ENCODE measurements around the gene VAPB. TPM values are rescaled to one million over a fixed set of nuclear protein-coding genes. Genes with fewer than 3 reads are reported as not detected.

Gene VAPB
- total and polyA plus RNA-seq, 10 of the 15 experiments (the other 5 are each of a cell fraction or from before 2014, with no cell fraction given) = 3.2 to 28.6 (median 20.5) TPM

DNA sequence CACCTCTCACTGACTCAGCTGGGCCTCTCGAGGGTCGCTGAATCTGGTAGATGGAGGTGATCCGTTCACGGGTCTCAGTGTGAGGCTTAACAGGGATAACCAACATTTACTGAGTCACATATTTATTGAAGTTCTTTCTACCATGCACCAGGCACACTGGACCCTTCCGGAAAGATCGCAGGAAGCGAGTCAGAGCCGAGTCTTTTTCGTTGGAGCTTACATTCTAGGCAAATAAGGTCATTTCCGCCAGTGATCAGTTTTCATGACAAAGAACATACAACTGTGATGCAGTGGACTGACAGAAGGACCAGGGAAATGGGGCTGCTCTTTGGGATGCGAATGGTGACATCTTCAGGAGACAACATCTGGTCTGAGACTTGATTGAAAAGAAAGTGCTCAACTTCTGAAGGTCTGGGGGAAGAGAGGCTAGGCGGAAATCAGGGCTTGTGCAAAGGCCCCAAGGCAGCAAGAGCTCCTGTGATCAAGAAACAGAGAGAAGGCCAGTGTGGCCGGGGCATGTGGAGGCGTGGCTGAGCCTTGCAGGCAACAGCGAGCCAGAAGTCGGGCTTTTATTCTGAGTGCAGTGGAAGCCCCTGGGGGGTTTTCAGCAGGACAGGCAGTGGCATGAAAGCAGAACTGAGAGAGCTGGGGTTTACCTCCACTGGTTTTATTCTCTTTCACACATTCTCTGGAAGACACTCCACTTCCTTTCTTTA, 69.5 kb downstream of the VAPB start (continued):
- TF ChIP-seq MTA2 (IDR thresholded peaks at IDR 0.05; ENCODE audit: low read depth) = peak; percentile 92
- TF ChIP-seq ZNF274 (IDR thresholded peaks at IDR 0.05; ENCODE audit: insufficient read depth, insufficient read length) = no peak
- no peak for TF ChIP-seq HDAC6 (IDR thresholded peaks at IDR 0.05; ENCODE audit: unreplicated experiment)
- TF ChIP-seq EZH2 (IDR thresholded peaks at IDR 0.05; ENCODE audit: borderline replicate concordance, control insufficient read depth, low read depth, low read length) = no peak
- TF ChIP-seq HDAC2 (IDR thresholded peaks at IDR 0.05) = no peak
- 0 out of 2 replicates have a peak, but pooled peaks have one; percentile 39 for TF ChIP-seq BMI1 (IDR thresholded peaks at IDR 0.05; ENCODE audit: borderline replicate concordance)
- TF ChIP-seq CBX5 (IDR thresholded peaks at IDR 0.05; ENCODE audit: low read depth) = peak; percentile 88; the same call in 1 of the 2 replicates
- TF ChIP-seq ZNF207 (IDR thresholded peaks at IDR 0.05; ENCODE audit: borderline replicate concordance) = peak; percentile 76
- TF ChIP-seq BACH1 (IDR thresholded peaks at IDR 0.05; ENCODE audit: borderline replicate concordance) = peak; percentile 89; the same call in 1 of the 2 replicates
- TF ChIP-seq, protein P1, sequence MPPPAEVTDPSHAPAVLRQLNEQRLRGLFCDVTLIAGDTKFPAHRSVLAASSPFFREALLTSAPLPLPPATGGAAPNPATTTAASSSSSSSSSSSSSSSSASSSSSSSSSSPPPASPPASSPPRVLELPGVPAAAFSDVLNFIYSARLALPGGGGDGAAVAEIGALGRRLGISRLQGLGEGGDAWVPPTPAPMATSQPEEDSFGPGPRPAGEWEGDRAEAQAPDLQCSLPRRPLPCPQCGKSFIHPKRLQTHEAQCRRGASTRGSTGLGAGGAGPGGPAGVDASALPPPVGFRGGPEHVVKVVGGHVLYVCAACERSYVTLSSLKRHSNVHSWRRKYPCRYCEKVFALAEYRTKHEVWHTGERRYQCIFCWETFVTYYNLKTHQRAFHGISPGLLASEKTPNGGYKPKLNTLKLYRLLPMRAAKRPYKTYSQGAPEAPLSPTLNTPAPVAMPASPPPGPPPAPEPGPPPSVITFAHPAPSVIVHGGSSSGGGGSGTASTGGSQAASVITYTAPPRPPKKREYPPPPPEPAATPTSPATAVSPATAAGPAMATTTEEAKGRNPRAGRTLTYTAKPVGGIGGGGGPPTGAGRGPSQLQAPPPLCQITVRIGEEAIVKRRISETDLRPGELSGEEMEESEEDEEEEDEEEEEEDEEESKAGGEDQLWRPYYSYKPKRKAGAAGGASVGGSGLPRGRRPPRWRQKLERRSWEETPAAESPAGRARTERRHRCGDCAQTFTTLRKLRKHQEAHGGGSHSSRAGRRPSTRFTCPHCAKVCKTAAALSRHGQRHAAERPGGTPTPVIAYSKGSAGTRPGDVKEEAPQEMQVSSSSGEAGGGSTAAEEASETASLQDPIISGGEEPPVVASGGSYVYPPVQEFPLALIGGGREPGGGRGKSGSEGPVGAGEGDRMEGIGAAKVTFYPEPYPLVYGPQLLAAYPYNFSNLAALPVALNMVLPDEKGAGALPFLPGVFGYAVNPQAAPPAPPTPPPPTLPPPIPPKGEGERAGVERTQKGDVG (CRISPR knock-in tag; IDR thresholded peaks at IDR 0.05) = no peak
- TF ChIP-seq, protein P2, sequence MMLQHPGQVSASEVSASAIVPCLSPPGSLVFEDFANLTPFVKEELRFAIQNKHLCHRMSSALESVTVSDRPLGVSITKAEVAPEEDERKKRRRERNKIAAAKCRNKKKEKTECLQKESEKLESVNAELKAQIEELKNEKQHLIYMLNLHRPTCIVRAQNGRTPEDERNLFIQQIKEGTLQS (IDR thresholded peaks at IDR 0.05; ENCODE audit: borderline replicate concordance, extremely low read depth, low read depth, low read length) = no peak
- TF ChIP-seq MEF2B (IDR thresholded peaks at IDR 0.05; ENCODE audit: partially characterized antibody, poor library complexity, severe bottlenecking) = peak; percentile 93
- TF ChIP-seq HDGF (IDR thresholded peaks at IDR 0.05) = no peak
- 0 out of 2 replicates have a peak, but pooled peaks have one; percentile 87 for TF ChIP-seq WRNIP1 (IDR thresholded peaks at IDR 0.05; ENCODE audit: borderline replicate concordance, low read depth, low read length)
- no peak for TF ChIP-seq MYB (IDR thresholded peaks at IDR 0.05; ENCODE audit: borderline replicate concordance, low read depth, low read length)
- peak; percentile 86; the same call in 1 of the 2 replicates for TF ChIP-seq NBN (IDR thresholded peaks at IDR 0.05)
- no peak for TF ChIP-seq NR2C2 (IDR thresholded peaks at IDR 0.05; ENCODE audit: borderline replicate concordance, control insufficient read depth, insufficient read length, low read depth)
- TF ChIP-seq, protein P3, sequence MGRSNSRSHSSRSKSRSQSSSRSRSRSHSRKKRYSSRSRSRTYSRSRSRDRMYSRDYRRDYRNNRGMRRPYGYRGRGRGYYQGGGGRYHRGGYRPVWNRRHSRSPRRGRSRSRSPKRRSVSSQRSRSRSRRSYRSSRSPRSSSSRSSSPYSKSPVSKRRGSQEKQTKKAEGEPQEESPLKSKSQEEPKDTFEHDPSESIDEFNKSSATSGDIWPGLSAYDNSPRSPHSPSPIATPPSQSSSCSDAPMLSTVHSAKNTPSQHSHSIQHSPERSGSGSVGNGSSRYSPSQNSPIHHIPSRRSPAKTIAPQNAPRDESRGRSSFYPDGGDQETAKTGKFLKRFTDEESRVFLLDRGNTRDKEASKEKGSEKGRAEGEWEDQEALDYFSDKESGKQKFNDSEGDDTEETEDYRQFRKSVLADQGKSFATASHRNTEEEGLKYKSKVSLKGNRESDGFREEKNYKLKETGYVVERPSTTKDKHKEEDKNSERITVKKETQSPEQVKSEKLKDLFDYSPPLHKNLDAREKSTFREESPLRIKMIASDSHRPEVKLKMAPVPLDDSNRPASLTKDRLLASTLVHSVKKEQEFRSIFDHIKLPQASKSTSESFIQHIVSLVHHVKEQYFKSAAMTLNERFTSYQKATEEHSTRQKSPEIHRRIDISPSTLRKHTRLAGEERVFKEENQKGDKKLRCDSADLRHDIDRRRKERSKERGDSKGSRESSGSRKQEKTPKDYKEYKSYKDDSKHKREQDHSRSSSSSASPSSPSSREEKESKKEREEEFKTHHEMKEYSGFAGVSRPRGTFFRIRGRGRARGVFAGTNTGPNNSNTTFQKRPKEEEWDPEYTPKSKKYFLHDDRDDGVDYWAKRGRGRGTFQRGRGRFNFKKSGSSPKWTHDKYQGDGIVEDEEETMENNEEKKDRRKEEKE (IDR thresholded peaks at IDR 0.05) = no peak
- TF ChIP-seq, protein P4, sequence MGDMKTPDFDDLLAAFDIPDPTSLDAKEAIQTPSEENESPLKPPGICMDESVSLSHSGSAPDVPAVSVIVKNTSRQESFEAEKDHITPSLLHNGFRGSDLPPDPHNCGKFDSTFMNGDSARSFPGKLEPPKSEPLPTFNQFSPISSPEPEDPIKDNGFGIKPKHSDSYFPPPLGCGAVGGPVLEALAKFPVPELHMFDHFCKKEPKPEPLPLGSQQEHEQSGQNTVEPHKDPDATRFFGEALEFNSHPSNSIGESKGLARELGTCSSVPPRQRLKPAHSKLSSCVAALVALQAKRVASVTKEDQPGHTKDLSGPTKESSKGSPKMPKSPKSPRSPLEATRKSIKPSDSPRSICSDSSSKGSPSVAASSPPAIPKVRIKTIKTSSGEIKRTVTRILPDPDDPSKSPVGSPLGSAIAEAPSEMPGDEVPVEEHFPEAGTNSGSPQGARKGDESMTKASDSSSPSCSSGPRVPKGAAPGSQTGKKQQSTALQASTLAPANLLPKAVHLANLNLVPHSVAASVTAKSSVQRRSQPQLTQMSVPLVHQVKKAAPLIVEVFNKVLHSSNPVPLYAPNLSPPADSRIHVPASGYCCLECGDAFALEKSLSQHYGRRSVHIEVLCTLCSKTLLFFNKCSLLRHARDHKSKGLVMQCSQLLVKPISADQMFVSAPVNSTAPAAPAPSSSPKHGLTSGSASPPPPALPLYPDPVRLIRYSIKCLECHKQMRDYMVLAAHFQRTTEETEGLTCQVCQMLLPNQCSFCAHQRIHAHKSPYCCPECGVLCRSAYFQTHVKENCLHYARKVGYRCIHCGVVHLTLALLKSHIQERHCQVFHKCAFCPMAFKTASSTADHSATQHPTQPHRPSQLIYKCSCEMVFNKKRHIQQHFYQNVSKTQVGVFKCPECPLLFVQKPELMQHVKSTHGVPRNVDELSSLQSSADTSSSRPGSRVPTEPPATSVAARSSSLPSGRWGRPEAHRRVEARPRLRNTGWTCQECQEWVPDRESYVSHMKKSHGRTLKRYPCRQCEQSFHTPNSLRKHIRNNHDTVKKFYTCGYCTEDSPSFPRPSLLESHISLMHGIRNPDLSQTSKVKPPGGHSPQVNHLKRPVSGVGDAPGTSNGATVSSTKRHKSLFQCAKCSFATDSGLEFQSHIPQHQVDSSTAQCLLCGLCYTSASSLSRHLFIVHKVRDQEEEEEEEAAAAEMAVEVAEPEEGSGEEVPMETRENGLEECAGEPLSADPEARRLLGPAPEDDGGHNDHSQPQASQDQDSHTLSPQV (IDR thresholded peaks at IDR 0.05) = no peak
